NCI-H1092 treated with DMSO at 0.1 percent for 48 hours (cell line): ENCODE data around the gene CPT1A.

Experiments
- DNase-seq: peaks from one replicate; lab custom pipeline; 2025; lab: John Stamatoyannopoulos, UW

The CPT1A gene

DNA sequence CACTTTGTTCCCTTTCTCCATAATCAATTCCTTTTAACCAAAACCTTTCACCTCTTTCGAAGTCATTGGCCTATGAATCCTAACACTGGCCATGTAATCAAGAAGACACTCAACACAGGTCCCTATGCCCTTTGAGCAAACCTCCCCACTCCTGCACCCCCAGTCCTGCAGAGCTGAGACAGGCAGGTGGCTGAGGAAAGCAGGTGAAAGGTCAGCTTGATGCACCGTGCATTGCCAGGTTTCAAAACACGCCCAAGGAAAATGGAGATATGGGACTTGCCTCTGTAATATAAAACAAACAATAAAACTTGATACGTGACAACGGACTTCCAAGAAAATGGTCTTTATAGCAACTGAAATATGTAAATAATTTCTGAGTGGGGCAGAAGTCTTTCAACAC lies 10.6 kb downstream of the CPT1A start:
- no peak for DNase-seq

DNA sequence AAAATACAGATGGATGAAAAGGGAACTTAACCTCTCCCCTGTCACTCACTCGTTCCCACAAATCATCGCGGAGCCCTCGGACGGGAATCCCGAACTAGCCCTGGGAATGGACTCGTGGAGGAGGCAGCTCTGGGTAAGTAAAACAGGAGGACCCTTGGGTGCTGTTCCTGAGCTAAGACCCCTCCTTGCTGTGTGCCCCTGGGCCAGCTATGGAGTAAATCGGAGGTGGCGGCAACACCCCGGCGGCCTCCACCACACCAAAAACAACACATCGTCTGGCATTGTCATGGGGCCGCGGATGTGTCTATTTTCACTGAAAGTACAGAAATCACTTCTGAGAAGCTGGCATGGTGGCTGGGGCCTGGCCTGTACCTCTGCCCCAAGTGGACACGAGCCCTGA lies 12.1 kb downstream of the CPT1A start:
- DNase-seq, result no peak

DNA sequence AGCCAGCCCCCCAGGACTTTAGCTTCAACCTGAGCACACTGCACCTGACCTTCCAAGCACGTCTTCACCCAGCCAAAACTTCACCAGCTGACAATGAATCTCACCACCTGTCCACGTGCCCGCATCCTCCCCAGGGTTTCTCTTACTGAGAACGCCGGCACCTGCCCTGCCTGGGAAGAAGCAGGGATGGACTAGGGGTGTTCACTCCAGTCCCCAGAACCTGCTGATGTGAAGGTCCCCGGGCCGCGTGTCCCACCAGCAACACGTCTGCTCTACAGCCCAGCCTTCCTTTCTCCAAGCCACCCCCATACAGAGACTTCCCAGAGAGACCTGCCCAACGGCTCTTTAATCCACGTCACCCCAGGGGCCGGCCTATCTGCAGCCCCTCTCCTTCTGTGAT lies 12.8 kb downstream of the CPT1A start:
- no peak for DNase-seq

DNA sequence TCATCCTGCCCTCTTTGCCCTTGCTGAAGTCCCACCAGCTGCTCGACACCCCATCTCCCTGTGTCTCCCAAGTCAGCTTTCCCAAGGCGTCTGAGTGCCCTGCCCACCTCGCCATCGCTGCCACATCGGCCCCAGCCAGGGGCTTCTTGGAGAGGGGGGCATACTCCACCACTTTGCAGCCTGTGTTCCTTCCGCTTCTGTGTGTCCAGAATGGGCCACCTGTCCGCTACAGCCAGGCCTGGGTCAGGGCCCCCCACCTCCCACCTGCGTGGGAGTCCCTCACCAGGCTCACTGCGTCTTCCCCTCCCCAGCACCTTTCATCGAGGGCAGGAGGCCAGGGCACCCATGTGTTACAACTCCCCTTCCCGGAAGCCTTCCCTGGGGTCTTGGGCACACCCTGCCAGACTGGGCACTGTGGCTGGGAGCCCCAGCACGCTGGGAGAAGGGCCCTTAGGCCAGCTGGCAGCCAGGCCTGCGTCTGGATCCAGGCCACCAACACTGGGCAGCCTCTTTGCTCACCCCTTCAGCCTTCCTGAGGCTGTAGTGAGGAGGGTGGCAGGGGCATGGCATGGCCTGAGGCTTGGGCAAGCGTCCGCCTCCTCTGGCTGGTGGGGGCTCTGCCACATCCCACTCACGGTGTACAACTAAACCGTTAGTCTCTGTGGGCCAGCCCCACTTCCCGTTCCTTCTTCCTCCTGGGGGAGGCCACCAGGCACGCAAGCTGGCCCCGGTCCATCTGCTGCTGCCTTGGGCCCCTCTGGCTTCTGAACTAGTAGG lies 13.4 kb downstream of the CPT1A start:
- DNase-seq, result no peak

DNA sequence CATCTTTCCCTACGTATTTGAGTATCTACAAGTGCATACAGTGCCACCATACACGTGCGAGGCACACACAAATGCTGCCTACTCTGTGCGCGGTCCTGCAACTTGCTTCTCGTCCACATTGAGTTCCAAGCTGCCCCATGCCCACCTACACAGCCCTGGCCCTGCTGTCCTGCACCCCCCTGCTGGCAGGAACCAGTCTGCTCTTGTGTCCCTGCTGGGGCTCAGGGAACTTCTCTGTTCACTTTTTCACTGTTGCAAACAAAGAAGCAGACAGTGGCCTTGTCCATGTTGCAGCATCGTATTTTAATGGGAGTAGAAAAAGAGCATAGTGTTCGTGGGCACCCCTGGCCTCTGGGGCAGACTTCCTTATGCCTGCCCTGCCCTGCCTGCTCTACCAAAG lies 14.0 kb downstream of the CPT1A start:
- no peak for DNase-seq

DNA sequence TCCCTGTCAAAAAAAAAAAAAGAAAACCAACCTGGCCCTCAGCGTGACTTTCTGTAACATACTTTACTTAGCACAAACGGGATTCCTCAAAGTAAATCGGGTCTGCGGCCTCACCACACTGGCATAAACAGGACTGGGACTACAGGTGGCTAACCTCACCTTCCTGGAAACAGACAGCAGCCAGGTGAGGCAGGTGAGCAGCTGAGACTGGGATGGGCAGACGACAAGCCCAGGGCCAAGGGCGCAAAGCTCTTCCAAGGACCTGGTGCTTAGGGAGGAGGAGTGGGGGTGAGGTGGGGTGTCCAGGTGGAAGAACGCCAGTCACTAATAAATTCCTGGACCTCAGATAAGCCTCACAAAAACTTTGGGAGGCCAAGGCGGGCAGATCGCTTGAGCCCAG lies 15.0 kb downstream of the CPT1A start:
- no peak for DNase-seq

DNA sequence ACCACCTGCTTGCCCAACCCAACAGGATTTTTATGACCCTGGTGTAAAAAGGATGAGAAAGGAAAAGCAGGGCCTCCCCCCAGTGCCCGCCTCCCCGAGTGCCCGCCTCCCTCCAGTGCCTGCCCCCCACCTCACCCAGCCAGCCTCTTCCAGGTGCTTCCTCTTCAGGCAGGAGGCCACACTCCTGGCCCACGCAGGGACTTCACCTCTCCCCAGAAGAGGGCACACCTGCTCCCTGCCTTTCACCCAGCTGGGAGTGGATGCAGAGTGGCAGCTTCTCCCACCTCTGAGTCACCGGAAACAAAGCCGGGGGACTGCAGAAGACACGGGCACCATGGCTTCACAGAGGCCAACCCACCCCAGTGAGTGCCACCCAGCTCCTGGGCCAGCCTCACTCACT lies 16.1 kb downstream of the CPT1A start:
- DNase-seq, result no peak

DNA sequence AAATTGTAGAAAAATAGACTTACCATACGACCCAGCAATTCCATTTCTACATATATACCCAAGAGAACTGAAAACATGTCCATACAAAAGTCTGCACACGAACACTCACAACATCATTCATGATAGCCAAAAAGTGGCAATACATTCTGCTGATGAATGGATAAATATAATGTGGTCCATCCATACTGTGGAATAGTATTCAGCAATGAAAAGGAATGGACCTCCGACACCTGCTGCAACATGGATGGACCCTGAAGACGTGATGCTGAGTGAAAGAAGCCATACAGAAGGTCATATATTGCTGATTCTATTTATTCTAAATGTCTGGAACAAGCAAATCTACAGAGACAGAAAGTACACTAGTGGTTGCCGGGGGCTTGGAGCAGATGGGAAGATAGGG lies 19.2 kb downstream of the CPT1A start:
- no peak for DNase-seq

DNA sequence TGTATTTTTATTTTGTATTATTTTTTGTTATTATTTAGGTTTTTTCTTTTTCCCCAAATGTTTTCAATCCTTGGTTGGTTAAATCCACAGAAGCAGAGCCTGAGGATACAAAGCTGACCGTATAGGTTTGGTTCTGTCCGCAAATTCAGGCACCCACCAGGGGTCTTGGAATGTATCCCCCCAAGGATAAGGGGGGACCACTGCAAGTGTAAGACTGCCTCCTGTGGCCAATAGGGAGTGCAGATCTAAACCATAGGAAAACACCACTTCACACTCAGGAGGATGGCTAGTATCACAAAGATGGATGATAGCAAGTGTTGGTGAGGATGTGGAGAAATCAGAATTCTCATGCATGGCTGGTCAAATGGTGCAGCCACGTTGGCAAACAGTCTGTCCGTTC lies 20.0 kb downstream of the CPT1A start:
- DNase-seq, result no peak

DNA sequence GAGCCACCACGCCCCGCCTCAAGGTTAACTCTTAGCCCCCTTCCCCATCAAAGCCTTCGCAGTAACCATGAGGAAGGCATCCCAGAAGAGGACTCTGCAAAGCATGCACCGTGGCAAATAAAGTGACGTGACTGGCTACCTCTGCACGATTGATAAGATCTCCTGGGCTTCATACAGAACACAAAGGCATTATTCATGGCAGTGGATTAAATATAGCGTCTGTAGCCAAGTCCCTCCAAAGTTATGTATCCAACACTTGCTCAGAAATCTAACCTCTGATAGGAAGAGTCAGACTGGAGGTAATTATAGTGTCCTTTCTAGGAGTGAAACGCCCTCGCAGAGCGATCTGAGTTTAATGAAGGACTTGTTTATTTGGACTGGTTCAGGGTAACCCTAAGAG lies 22.4 kb downstream of the CPT1A start:
- no peak for DNase-seq

DNA sequence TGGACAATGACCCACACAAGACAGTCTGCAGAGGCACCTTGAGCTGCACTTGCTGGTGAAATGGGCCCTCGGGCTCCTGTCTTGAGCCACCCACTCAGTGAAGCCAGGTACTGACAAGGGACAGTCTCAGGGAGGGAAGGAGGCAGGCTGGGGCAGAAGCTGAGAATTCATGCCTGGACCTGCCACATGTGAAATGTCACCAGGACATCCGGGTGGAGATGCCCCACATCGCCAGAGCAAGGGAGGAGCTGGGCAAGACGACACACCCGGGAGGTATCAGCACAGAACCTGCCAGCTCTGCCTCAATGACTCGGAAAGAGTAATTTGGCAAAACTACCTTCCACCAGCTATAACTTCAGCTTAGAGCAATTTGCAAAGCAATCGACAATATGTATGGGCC lies 23.5 kb downstream of the CPT1A start:
- no peak for DNase-seq

DNA sequence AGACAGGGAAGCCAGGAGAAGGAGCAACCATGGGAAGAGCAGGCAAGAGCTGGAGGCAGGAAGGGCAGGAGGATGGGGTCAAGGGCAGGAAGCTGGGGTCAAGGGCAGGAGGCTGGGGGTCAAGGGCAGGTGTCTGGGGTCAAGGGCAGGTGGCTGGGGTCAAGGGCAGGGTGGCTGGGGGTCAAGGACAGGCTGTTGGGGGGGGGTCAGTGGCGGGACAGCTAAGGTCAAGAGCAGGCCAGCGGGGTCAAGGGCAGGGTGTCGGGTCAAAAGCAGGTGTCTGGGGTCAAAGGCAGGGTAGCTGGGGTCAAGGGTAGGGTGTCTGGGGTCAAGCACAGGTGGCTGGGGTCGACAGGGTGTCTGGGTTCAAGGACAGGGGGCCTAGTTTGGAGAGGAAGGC lies 24.2 kb downstream of the CPT1A start:
- no peak for DNase-seq

DNA sequence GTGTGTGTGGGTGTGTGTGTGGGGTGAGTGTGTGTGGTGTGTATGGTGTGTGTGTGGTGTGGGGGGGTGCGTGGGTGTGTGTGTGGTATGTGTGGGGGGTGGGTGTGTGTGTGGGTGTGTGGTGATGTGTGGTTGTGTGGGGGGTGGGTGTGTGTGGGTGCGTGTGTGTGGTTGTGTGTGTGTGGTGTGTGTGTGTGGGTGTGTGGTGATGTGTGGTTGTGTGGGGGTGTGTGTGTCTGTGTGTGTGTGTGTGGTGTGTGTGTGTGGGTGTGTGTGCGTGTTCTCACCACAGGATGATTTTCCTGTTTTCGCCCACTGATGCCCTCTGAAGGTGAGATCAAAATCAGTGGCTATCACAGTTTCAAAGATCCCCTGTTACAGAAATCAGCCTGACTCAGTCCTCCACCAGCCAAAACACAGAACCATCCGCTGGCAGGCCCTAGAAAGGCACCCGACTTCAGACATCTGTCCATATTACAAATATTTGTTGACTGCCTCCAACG lies 24.7 kb downstream of the CPT1A start:
- DNase-seq, result no peak

DNA sequence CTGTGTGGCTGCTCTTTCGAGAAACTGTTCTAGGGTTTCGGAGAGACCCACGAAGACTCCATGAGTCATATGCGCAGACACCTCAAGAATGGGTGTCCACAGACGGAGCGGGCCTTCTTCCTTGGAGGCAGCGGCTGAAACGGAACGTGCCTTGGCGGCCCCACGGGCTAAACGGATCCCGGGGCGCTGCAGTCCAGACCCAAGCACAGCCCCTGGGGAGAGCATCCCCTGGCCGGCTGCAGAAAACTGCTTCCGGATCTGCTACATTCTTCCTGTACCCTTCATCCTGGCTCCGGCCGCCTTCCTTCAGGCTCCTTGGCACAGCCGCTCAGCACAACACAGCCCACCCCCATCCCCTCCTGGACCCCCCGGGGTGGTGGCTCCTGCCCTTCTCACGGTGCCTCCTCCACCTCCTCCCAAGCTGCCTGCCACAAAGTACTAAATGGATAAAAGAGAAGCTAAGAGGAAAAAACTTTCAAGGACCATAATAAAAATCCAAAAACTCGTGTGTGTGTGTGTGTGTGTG lies 25.4 kb downstream of the CPT1A start:
- DNase-seq, result no peak

DNA sequence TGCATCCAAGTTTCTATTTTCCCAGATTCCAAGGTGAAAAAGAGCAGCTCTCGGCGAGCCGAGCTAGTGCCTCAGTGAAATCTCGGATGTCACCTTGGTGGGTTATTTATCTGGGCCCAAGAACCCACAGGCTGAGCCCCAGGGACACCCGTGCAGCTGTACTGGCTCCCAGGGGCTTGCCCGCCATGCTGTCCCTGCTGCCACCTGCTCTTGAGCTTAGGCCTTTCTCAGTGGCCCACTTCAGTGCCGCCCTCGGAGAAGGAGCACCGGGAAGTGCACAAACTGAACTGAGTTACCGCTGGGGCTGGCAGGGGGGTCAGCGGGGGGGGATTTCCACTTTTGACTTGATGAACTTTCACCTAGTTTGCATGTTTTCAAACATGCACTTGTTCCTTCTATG lies 27.9 kb downstream of the CPT1A start:
- DNase-seq, result no peak

DNA sequence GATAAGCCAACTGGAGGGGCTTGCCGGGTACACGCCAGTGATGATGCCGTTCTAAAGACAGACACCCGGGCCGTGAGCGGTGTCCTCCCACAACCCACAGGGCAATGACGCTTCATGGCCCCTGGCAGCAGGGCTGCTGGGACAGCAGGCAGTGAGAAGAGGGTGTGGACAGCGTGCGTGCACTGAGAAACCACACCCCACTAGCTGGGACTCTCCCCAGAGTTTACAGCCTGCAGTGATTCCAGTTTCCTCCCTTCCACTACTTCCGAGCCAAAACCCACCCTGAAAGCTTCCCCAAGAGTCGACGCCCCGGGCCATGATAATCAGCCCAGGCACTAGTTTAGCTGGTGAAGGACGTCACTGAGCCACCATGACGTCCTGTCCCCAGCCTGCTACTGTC lies 29.2 kb downstream of the CPT1A start:
- no peak for DNase-seq

DNA sequence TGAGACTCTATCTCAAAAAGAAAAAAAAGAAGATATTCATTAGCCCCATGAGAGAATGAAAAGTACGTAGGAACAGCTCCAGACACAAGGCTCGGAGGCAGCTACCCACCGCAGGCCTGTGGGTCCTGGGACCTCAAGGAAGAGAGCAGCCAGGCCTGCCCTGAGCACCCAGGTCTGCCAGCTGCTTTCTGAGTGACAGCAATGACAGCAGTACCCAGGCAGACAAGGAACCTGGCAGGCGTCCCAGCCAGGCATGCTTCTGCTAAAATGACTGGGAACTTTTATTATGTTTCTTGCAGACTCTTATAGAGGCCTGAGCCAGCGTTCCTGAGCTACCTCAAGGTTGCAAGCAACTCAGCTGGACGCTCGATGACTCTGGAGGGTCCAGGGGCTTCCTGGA lies 31.6 kb downstream of the CPT1A start:
- DNase-seq, result no peak

DNA sequence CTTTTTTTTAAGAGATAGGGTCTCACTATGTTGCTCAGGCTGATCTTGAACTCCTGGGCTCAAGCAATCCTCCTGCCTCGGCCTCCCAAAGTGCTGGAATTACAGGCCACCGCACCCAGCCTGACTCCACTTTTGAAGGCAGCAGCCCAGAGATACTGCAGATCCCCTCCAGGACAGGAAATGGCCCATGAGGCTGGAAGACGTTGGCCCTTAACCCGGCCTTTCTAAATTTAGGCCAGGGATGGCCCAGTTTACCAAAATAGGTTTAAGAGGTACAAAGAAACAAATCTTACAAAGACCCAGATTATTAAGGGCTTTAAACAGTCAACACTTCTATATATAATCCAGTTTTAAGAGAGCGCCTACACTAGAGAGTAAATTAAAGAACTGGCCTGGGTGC lies 32.2 kb downstream of the CPT1A start:
- DNase-seq, result no peak

DNA sequence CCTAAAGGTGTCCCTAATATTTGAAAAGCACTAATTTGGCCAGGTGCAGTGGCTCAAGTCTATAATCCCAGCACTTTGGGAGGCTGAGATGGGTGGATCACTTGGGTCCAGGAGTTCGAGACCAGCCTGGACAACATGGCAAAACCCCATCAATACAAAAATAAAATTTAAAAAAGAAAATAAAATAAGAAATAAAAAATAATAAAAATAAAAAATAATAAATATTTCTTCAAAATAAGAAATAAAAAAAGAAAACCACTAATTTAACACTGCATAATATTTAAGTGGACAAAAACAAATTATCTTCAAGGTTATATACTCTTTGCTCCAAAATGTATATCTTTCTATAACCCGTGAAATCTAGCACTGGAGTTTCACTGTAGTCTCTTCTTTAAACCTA lies 32.9 kb downstream of the CPT1A start:
- no peak for DNase-seq

DNA sequence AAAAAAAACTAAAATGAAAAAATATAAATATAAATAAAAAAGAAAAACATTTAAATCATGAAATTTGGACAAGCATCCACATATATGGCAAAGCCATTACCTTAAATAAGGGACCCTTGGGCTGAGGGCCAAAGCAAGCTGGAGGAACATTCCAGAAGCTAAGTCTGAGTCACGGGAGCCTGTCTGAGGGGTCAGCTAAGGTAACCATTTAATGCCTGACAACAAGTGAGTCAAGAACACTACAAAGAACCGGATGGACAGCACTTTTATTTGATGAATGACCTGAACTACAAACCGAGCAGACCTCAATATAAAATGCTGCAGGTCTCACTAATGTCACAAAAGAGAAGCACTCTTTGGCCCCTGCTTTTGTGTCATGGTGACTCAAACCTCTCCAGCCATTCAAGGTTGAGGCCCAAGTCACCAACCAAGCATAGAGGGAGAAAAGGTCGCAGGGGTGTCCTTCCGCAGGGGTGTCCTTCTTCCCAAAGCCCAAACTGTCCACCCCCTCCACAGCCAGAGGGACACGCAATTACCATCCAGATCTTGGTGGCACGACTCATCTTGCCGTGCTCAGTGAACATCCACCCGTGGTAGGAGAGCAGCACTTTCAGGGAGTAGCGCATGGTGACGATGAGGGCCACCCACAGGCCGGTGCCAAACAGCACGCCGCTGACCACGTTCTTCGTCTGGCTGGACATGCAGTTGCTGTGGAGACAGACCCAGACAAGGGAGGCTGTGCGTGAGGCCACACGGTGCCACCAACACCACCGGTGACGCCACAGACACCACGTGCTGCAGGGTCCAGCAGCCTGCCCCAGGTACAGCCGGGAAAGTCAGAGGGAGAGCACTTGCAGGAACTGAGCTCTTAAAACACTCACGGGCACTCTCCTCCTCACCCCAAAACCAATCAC lies 34.5 kb downstream of the CPT1A start:
- DNase-seq, result no peak

DNA sequence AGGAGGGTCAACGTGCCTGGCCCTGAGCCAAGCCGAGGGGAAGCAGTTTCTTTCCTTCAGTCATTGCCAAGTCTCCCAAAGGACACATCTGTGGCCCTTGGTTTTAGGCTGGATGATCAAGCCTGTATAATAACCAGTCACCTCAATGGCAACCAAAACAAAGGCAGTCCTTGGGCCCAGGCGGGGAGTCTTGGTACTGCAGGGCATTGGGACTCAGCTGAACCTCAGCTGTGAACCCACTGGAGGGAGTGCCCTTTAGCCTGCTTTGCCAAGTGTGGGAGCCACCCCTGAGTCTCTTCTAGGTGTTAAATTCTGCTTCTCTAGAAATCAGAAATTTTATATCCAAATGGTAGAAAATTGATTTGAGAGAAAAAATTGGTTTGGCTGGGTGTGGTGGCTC lies 36.9 kb downstream of the CPT1A start:
- no peak for DNase-seq

DNA sequence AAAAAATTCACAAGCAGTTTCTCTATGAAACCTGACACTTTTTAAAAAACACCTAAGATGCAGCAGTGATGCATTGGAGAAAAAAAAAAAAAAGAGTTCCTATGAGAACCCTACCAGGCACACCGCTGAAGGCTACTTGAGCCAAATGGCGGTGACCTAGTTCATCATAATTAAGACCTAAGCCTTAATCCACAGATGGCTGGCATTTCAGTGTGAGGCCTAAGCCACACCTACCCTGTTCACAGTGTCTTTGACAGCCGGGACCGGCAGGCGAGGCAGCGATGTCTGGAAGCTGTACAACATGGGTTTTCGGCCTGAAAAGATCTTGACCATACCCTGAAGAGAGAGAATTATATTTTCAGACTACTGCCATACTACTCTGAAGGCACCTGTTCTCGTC lies 38.0 kb downstream of the CPT1A start:
- no peak for DNase-seq

DNA sequence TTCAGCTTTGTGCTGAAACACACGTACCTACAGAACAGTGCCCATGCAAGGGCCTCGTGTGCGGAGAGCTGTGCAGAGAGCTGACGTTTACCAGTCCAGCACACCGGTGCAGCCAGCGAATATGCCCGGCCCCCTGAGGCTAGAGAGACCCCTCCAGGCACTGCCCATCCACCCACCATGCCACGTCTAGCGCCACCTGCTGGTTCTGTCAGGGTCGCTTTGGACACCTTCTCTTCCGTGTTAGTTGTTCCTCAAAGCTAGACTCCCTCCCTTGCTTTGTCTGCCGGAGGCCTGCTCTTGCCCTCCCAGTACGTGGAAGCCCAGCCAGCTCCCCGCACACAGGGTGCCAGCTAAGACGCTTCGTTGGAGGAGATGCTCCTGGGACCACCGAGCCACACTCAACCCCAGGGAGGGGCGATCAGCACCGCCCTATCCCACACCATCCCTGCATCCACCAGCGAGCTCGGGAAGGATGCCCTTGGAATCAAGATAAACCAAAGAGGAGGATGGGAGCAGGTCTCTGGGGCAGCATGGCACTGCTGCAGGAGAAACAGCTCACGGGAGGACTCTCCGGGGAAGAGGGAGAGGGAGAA lies 43.4 kb downstream of the CPT1A start:
- DNase-seq, result peak; percentile 15
